DOHH2 (cell line): ENCODE measurements around the gene THRB.

Experiments used
- H3F3A ChIP-seq: fragments of 200-600 bp; sonication (generic), shearing (Covaris generic); 2 replicates; pipeline ENCODE4 v1.6.0; 2016; ENCODE audit warnings: antibody characterized with exemption, mild to moderate bottlenecking; ENCODE audit not compliant: control insufficient read depth, insufficient read depth
- H3K27ac ChIP-seq: fragments of 200-600 bp; sonication (generic); 2 replicates; pipeline ENCODE4 v1.5.1; 2014; ENCODE audit warnings: low read depth, mild to moderate bottlenecking, low read length, moderate library complexity
- H3K27me3 ChIP-seq: fragments of 200-600 bp; sonication (generic); 2 replicates; pipeline ENCODE4 v1.6.1; 2014; ENCODE audit warnings: mild to moderate bottlenecking, low read length, mixed read lengths; ENCODE audit not compliant: control insufficient read depth
- H3K36me3 ChIP-seq: fragments of 200-600 bp; sonication (generic); 2 replicates; pipeline ENCODE4 v1.6.1; 2014; ENCODE audit warnings: mild to moderate bottlenecking, low read length, moderate library complexity, mixed read lengths; ENCODE audit not compliant: control insufficient read depth
- H3K4me1 ChIP-seq: fragments of 200-600 bp; sonication (generic); 2 replicates; pipeline ENCODE4 v1.6.1; 2014; ENCODE audit warnings: mild to moderate bottlenecking, low read length, mixed read lengths; ENCODE audit not compliant: control insufficient read depth
- H3K4me2 ChIP-seq: fragments of 200-600 bp; sonication (generic); 2 replicates; pipeline ENCODE4 v1.6.0; 2014; ENCODE audit warnings: mild to moderate bottlenecking, low read length, moderate library complexity
- H3K4me3 ChIP-seq: fragments of 200-600 bp; sonication (generic); 2 replicates; pipeline ENCODE4 v1.5.1; 2014; ENCODE audit warnings: mild to moderate bottlenecking, low read length, mixed read lengths
- H3K79me2 ChIP-seq: fragments of 200-600 bp; sonication (generic); 2 replicates; pipeline ENCODE4 v1.6.1; 2014; ENCODE audit warnings: mild to moderate bottlenecking, low read length, mixed read lengths; ENCODE audit not compliant: control insufficient read depth
- H3K9me2 ChIP-seq: fragments of 200-600 bp; sonication (generic); replicated peaks from 2 replicates; pipeline ENCODE4 v1.6.1; 2014; ENCODE audit warnings: mild to moderate bottlenecking, low read length, mixed read lengths; ENCODE audit not compliant: control insufficient read depth
- H3K9me3 ChIP-seq: fragments of 200-600 bp; sonication (generic); 2 replicates; pipeline ENCODE4 v1.6.1; 2014; ENCODE audit warnings: antibody characterized with exemption, low read length, mixed read lengths; ENCODE audit not compliant: control insufficient read depth, insufficient read depth
- H4K20me1 ChIP-seq: fragments of 200-600 bp; sonication (generic); 2 replicates; pipeline ENCODE4 v1.6.0; 2014; ENCODE audit warnings: low read depth, mild to moderate bottlenecking, antibody characterized with exemption, low read length, moderate library complexity; ENCODE audit not compliant: control insufficient read depth, insufficient read depth
- EZH2phosphoT487 ChIP-seq: fragments of 200-600 bp; sonication (generic); IDR thresholded peaks from 2 replicates; pipeline ENCODE4 v1.6.1; 2017; ENCODE audit warnings: borderline replicate concordance, mild to moderate bottlenecking, antibody characterized with exemption, low read length, moderate library complexity, mixed read lengths
- TF ChIP-seq, protein P1 (sequence below): fragments of 200-600 bp; sonication (generic); IDR thresholded peaks from one replicate; pipeline ENCODE4 v1.5.1; 2014; ENCODE audit warnings: antibody characterized with exemption, mild to moderate bottlenecking, low read depth, low read length; ENCODE audit not compliant: poor library complexity, severe bottlenecking

THRB gene

DNA sequence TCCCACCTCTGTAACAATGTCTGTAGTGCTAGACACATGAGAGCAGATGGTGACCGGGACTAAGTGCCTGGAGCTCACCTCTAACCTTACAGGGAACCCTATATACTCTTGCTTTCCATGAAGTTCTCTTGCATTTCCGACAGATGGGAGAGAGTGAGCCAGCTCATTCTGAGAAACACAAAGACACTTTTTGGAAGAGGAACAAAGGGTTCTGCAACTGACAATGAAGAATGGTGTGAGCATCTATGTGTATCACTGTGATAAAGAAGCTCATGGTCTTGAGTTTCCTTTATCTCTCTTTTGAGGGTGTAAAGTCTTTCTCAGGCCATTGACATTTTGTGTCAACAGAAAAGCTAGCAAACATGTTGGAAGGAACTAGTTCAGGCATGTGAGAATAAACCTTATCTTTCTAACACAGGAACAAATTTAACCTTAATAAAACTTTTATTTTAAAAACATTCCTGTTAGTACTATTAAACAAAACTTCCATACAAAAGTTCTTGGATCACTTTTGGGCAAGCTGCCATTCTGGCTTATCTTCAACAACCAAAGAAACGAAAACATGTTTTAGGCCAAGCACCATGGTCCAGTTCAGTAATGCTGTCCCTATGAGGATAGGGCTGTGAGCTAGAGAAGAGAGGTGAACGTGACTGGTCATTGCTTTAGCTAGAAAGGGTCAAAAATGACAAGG, 142.7 kb downstream of the THRB start:
- Histone ChIP-seq H3K4me3 (no peak overlapping the region), H3K36me3 (no peaks in the 10 kb centered on the region), H3K4me2 (no peak overlapping the region), H3K9me3 (no peaks in the 10 kb centered on the region), H3K27ac (no peak overlapping the region), H3K4me1 (no peaks in the 10 kb centered on the region), H3K9me2 (no peaks in the 10 kb centered on the region), H3K79me2 (no peaks in the 10 kb centered on the region), H4K20me1 (no peaks in the 10 kb centered on the region), H3F3A (no peaks in the 10 kb centered on the region), H3K27me3 (no peaks in the 10 kb centered on the region)
- TF ChIP-seq, protein P1, sequence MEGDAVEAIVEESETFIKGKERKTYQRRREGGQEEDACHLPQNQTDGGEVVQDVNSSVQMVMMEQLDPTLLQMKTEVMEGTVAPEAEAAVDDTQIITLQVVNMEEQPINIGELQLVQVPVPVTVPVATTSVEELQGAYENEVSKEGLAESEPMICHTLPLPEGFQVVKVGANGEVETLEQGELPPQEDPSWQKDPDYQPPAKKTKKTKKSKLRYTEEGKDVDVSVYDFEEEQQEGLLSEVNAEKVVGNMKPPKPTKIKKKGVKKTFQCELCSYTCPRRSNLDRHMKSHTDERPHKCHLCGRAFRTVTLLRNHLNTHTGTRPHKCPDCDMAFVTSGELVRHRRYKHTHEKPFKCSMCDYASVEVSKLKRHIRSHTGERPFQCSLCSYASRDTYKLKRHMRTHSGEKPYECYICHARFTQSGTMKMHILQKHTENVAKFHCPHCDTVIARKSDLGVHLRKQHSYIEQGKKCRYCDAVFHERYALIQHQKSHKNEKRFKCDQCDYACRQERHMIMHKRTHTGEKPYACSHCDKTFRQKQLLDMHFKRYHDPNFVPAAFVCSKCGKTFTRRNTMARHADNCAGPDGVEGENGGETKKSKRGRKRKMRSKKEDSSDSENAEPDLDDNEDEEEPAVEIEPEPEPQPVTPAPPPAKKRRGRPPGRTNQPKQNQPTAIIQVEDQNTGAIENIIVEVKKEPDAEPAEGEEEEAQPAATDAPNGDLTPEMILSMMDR, result no peak

DNA sequence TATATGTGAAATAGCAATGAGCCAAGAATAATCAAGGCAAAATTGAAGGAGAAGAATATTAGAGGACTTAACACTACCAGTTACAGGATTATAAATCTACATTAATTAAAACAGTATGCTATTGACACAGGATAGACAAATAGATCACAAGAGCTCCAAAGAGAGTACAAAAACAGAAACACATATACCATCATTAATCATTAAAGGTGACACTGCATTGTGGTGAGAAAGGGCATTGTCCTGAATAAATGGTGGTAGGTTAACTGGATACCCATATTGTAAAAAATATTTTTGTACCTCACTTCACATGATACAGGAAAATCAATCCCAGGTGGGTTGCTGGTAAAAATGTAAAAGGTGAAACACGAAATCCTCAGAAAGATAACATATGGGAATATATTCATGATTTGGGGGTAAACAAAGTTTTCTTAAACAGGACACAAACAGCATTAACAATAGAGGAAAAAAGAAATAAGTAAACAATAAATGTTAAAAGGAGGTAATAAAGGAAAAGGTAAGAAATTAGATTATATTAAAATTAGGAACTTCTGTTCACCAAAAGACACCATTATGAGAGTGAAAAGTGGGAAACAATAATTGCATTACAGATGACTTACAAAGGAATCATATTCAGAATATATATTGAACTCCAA, 145.2 kb downstream of the THRB start:
- H3K79me2 ChIP-seq, result no peaks in the 10 kb centered on the region
- TF ChIP-seq, protein P1, result no peak
- no peak for TF ChIP-seq EZH2phosphoT487
- H3K36me3 ChIP-seq, result no peaks in the 10 kb centered on the region
- no peaks in the 10 kb centered on the region for H3K9me3 ChIP-seq
- no peak overlapping the region for H3K4me2 ChIP-seq
- no peaks in the 10 kb centered on the region for H3K27me3 ChIP-seq
- H3F3A ChIP-seq, result no peaks in the 10 kb centered on the region
- H3K4me1 ChIP-seq, result no peaks in the 10 kb centered on the region
- no peak overlapping the region for H3K27ac ChIP-seq
- no peak overlapping the region for H3K4me3 ChIP-seq
- no peaks in the 10 kb centered on the region for H3K9me2 ChIP-seq
- H4K20me1 ChIP-seq, result no peaks in the 10 kb centered on the region

DNA sequence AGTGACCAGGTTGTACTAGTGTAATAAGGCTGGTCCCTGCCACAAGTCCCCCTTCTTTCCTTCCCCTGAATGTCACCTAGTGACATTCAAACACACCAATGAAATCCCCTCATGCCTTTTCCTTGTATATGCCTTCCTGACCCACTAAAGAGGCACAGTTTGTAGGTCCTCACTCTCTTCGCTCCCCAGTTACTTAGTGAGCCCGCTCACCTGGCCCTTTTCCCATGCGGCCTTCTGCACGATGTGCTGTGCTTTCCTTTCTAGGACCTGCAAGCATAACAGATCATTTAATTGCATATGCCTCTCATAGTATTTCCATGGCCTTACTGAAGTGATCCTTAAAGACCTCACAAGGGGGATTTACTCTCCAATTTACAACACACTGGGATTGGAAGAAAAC, 146.3 kb downstream of the THRB start:
- no peaks in the 10 kb centered on the region for H3F3A ChIP-seq
- no peak overlapping the region for H3K4me2 ChIP-seq
- no peaks in the 10 kb centered on the region for H3K4me1 ChIP-seq
- TF ChIP-seq, protein P1, result no peak
- TF ChIP-seq EZH2phosphoT487, result no peak
- H3K36me3 ChIP-seq, result no peaks in the 10 kb centered on the region
- H3K9me3 ChIP-seq, result no peaks in the 10 kb centered on the region
- no peaks in the 10 kb centered on the region for H3K9me2 ChIP-seq
- H3K27ac ChIP-seq, result no peak overlapping the region
- no peak overlapping the region for H3K4me3 ChIP-seq
- no peaks in the 10 kb centered on the region for H3K27me3 ChIP-seq
- no peaks in the 10 kb centered on the region for H3K79me2 ChIP-seq
- no peaks in the 10 kb centered on the region for H4K20me1 ChIP-seq
